Liver (tissue), 9 donors: ENCODE measurements around the gene NHERF1. TPM values are rescaled to one million over a fixed set of nuclear protein-coding genes. Genes with fewer than 3 reads are reported as not detected.

Source experiments
- DNase-seq: peaks from one replicate; pipeline ENCODE4 v3.0.0-alpha.2; 2017; ENCODE audit warnings: low spot score
- H3K27ac ChIP-seq, 2 donors: one replicate each; pipeline ENCODE4 v1.7.0; 2013; ENCODE audit warnings: inconsistent platforms in 2 of 2, low read length in 2 of 2, control low read depth in 1 of 2, low read depth in 1 of 2, mild to moderate bottlenecking in 1 of 2
- H3K27me3 ChIP-seq, 4 donors: one replicate each; pipeline versions ENCODE4 v1.6.1 to v1.7.0; 2013; ENCODE audit warnings: low read length in 3 of 4, inconsistent platforms in 1 of 4, mild to moderate bottlenecking in 1 of 4, moderate library complexity in 1 of 4; ENCODE audit not compliant: control insufficient read depth in 4 of 4, insufficient read depth in 4 of 4
- H3K36me3 ChIP-seq, 4 donors: one replicate each; pipeline versions ENCODE4 v1.6.1 to v1.7.0; 2013; ENCODE audit warnings: low read length in 3 of 4, mild to moderate bottlenecking in 3 of 4, low read depth in 1 of 4, moderate library complexity in 1 of 4; ENCODE audit not compliant: control insufficient read depth in 4 of 4, insufficient read depth in 3 of 4
- H3K4me1 ChIP-seq, 4 donors: one replicate each; pipeline versions ENCODE4 v1.6.1 to v1.7.0; 2013; ENCODE audit warnings: low read length in 3 of 4, mild to moderate bottlenecking in 3 of 4, moderate library complexity in 1 of 4; ENCODE audit not compliant: control insufficient read depth in 4 of 4, insufficient read depth in 4 of 4
- H3K4me3 ChIP-seq, 3 donors: one replicate each; pipeline versions ENCODE4 v1.6.1 to v1.7.0; 2013; ENCODE audit warnings: low read length in 3 of 3, control low read depth in 1 of 3, low read depth in 1 of 3, mild to moderate bottlenecking in 1 of 3
- H3K9ac ChIP-seq, 2 donors: one replicate each; pipeline ENCODE4 v1.7.0; 2013; ENCODE audit warnings: low read length in 2 of 2, mild to moderate bottlenecking in 2 of 2, moderate library complexity in 2 of 2, control low read depth in 1 of 2, low read depth in 1 of 2
- H3K9me3 ChIP-seq, 4 donors: one replicate each; pipeline versions ENCODE4 v1.6.1 to v1.7.0; 2013; ENCODE audit warnings: low read length in 3 of 4; ENCODE audit not compliant: control insufficient read depth in 4 of 4
- CTCF ChIP-seq: fragments of 150-350 bp; IDR thresholded peaks from 2 replicates; pipeline ENCODE4 v1.5.1; 2017; ENCODE audit warnings: improper control_type of control experiment, low read depth, low read length; ENCODE audit not compliant: missing input control
- EGR1 ChIP-seq, 2 donors: IDR thresholded peaks; 2 replicates each; pipeline ENCODE4 v1.6.1; 2016 to 2018; ENCODE audit warnings: antibody characterized with exemption in 2 of 2, low read depth in 2 of 2
- FOXA1 ChIP-seq: IDR thresholded peaks from 2 replicates; pipeline ENCODE4 v1.6.1; 2016; ENCODE audit warnings: antibody characterized with exemption
- FOXA2 ChIP-seq: IDR thresholded peaks from 2 replicates; pipeline ENCODE4 v1.6.1; 2016; ENCODE audit warnings: antibody characterized with exemption
- GABPA ChIP-seq, 2 donors: IDR thresholded peaks in 1 of 2; conservative IDR thresholded peaks in 1 of 2; 2 replicates each; pipeline ENCODE4 v1.6.1; 2016; ENCODE audit warnings: antibody characterized with exemption in 2 of 2, mild to moderate bottlenecking in 1 of 2, moderate library complexity in 1 of 2
- HNF4A ChIP-seq, 2 donors: conservative IDR thresholded peaks; 2 replicates each; pipeline ENCODE4 v1.6.1; 2016; ENCODE audit warnings: antibody characterized with exemption in 2 of 2, mild to moderate bottlenecking in 2 of 2
- HNF4G ChIP-seq: IDR thresholded peaks from 2 replicates; pipeline ENCODE4 v1.6.1; 2016; ENCODE audit warnings: antibody characterized with exemption
- JUND ChIP-seq, 2 donors: IDR thresholded peaks; 2 replicates each; pipeline ENCODE4 v1.6.1; 2016; ENCODE audit warnings: antibody characterized with exemption in 2 of 2
- NR2F2 ChIP-seq: IDR thresholded peaks from 2 replicates; pipeline ENCODE4 v1.6.1; 2016; ENCODE audit warnings: antibody characterized with exemption
- RAD21 ChIP-seq, 2 donors: IDR thresholded peaks; 2 replicates each; pipeline ENCODE4 v1.6.1; 2016; ENCODE audit warnings: antibody characterized with exemption in 2 of 2, mild to moderate bottlenecking in 2 of 2
- REST ChIP-seq: IDR thresholded peaks from 2 replicates; pipeline ENCODE4 v1.6.1; 2016; ENCODE audit warnings: antibody characterized with exemption, mild to moderate bottlenecking
- RXRA ChIP-seq, 2 donors: IDR thresholded peaks; 2 replicates each; pipeline ENCODE4 v1.6.1; 2017 to 2018; ENCODE audit warnings: antibody characterized with exemption in 2 of 2, mild to moderate bottlenecking in 1 of 2
- SP1 ChIP-seq: IDR thresholded peaks from 2 replicates; pipeline ENCODE4 v1.6.1; 2018; ENCODE audit warnings: antibody characterized with exemption, mild to moderate bottlenecking
- TAF1 ChIP-seq: conservative IDR thresholded peaks from 2 replicates; pipeline ENCODE4 v1.6.1; 2016; ENCODE audit warnings: antibody characterized with exemption, mild to moderate bottlenecking
- YY1 ChIP-seq: IDR thresholded peaks from 2 replicates; pipeline ENCODE4 v1.6.1; 2016; ENCODE audit warnings: antibody characterized with exemption, mild to moderate bottlenecking
- ZBTB33 ChIP-seq: IDR thresholded peaks from 2 replicates; pipeline ENCODE4 v1.6.1; 2016; ENCODE audit warnings: antibody characterized with exemption
- WGBS: extraction: QIAGEN DNeasy Blood & Tissue Kit; methylation state at CpG from one replicate; pipeline ENCODE4 v1.1.7; 2013; 5-methylcytosine and 5-hydroxymethylcytosine counted together
- polyA plus RNA-seq, 2 donors: library from polyadenylated mRNA; stranded (reverse) in 1 of 2; unstranded in 1 of 2; fragments of 200-250 nt in 1 of 2; fragments of >200 nt in 1 of 2; fragmentation: Nextera tagmentation in 1 of 2; extraction: Ambion mirVana in 1 of 2; gene quantifications; one replicate each; pipeline versions ENCODE4 v1.2.1 to v1.2.3, GENCODE V29; 2013 to 2015
- total RNA-seq, 2 donors: library from RNA; depleted of rRNA; stranded (reverse); fragments of >200 nt; gene quantifications; one replicate each; pipeline ENCODE4 v1.2.3, GENCODE V29; 2014
- donor health status: healthy.
- donor health status: healthy.
- donor health status: healthy.
- donor health status: healthy.
- donor health status: healthy.

Gene NHERF1
- total and polyA plus RNA-seq, 4 donors = 38.1 to 160 (median 94.7) TPM

GRCh38 chr17:74715144-74715543, 33.3 kb upstream of the NHERF1 start:
- Histone ChIP-seq H3K4me1 (no peaks in the 10 kb centered on the region), H3K9ac (no peak overlapping the region), H3K4me3 (no peak overlapping the region), H3K36me3 (no peaks in the 10 kb centered on the region), H3K9me3 (no peaks in the 10 kb centered on the region), H3K27ac (no peak overlapping the region), H3K27me3 (peaks cover 0 to 7% (median under 1%) of the 10 kb centered on the region in 4 donors)
- TF ChIP-seq EGR1 (IDR thresholded peaks at IDR 0.05; ENCODE audit: low read depth in 2 of 2) = no peak
- no peak for TF ChIP-seq RXRA (IDR thresholded peaks at IDR 0.05)
- TF ChIP-seq YY1 = no peak
- no peak for TF ChIP-seq FOXA1
- no peak for TF ChIP-seq SP1
- no peak for TF ChIP-seq NR2F2
- no peak for TF ChIP-seq ZBTB33
- no peak for TF ChIP-seq CTCF
- no peak for TF ChIP-seq TAF1
- no peak for TF ChIP-seq RAD21 (IDR thresholded peaks at IDR 0.05)
- TF ChIP-seq REST = no peak
- no peak for TF ChIP-seq GABPA (IDR thresholded peaks at IDR 0.05 in 1 of 2, conservative IDR thresholded peaks at IDR 0.05 in 1 of 2)
- TF ChIP-seq HNF4A (conservative IDR thresholded peaks at IDR 0.05) = no peak
- no peak for TF ChIP-seq HNF4G
- TF ChIP-seq FOXA2 = no peak
- TF ChIP-seq JUND (IDR thresholded peaks at IDR 0.05) = no peak
- DNase-seq = no peak
- WGBS = 41% methylated on average over 4 of the region's 4 CpGs

- Histone ChIP-seq H3K36me3 (no peaks in the 10 kb centered on the region), H3K9ac (no peak overlapping the region), H3K9me3 (no peaks in the 10 kb centered on the region), H3K27ac (no peak overlapping the region), H3K27me3 (no peaks in the 10 kb centered on the region), H3K4me3 (no peak overlapping the region), H3K4me1 (no peaks in the 10 kb centered on the region)
- WGBS = 91% methylated on average over 4 of the region's 4 CpGs
- no peak for DNase-seq
- no peak for TF ChIP-seq SP1
- no peak for TF ChIP-seq NR2F2
- TF ChIP-seq JUND (IDR thresholded peaks at IDR 0.05) = no peak
- no peak for TF ChIP-seq HNF4A (conservative IDR thresholded peaks at IDR 0.05)
- TF ChIP-seq EGR1 (IDR thresholded peaks at IDR 0.05; ENCODE audit: low read depth in 2 of 2) = no peak
- no peak for TF ChIP-seq RAD21 (IDR thresholded peaks at IDR 0.05)
These were observed 27.9 kb upstream of the NHERF1 start for GRCh38 chr17:74720506-74720905.
